A549 (cell line): Measurements from ENCODE around the gene IFT88.

Source experiments
- CBX2 ChIP-seq: fragments of 200-600 bp; sonication (generic); IDR thresholded peaks from 2 replicates; pipeline ENCODE4 v1.6.1; 2016; ENCODE audit warnings: low read depth, mild to moderate bottlenecking, borderline replicate concordance
- CTCF ChIP-seq: fragments of >200 bp; sonication (Bioruptor Twin); formaldehyde crosslinking; IDR thresholded peaks from 3 replicates; pipeline ENCODE4 v1.5.1; 2016
- MAX ChIP-seq: IDR thresholded peaks from 2 replicates; pipeline ENCODE4 v1.6.1; 2012

- no peak for TF ChIP-seq CBX2
- no peak for TF ChIP-seq CTCF
- TF ChIP-seq MAX = no peak
Observed at GRCh38 chr13:20607015-20607414, 40.1 kb downstream of the IFT88 start.
